GM23338 (cell line): ENCODE measurements around the gene STOX2. TPM values are rescaled to one million over a fixed set of nuclear protein-coding genes. Genes with fewer than 3 reads are reported as not detected.
"Not testable (repeated sequence)": the region's sequence is repeated elsewhere in the genome, so short reads cannot be mapped to it uniquely, and the experiment has no call there.

Source experiments
- ATAC-seq: fragments of 200-7000 bp; cut with Tn5 transposase; 3 replicates; pipeline ENCODE4 v1.9.1; 2020
- DNase-seq: peaks from one replicate; pipeline ENCODE4 v3.0.0-alpha.2; 2015; ENCODE audit warnings: low spot score
- H2AFZ ChIP-seq: fragments of 200-600 bp; sonication (generic); 2 replicates; pipeline ENCODE4 v1.8.0; 2016; ENCODE audit warnings: antibody characterized with exemption, mild to moderate bottlenecking, moderate library complexity
- H3F3A ChIP-seq: fragments of 200-600 bp; sonication (generic); replicated peaks from 2 replicates; pipeline ENCODE4 v1.8.0; 2017; ENCODE audit warnings: antibody characterized with exemption, mixed run types, low read depth
- H3K27ac ChIP-seq: fragments of 200-600 bp; sonication (generic); 2 replicates; pipeline ENCODE4 v1.6.1; 2016; ENCODE audit warnings: low read depth
- H3K27me3 ChIP-seq: fragments of 200-600 bp; sonication (generic); 2 replicates; pipeline ENCODE4 v1.8.0; 2016; ENCODE audit warnings: mild to moderate bottlenecking, mixed run types, moderate library complexity; ENCODE audit not compliant: insufficient read depth
- H3K36me3 ChIP-seq: fragments of 200-600 bp; sonication (generic); 2 replicates; pipeline ENCODE4 v1.8.0; 2016; ENCODE audit warnings: mild to moderate bottlenecking; ENCODE audit not compliant: insufficient read depth
- H3K4me1 ChIP-seq: fragments of 200-600 bp; sonication (generic); 2 replicates; pipeline ENCODE4 v1.8.0; 2016; ENCODE audit warnings: mild to moderate bottlenecking, moderate library complexity; ENCODE audit not compliant: insufficient read depth
- H3K4me2 ChIP-seq: fragments of 200-600 bp; sonication (generic); 2 replicates; pipeline ENCODE4 v1.7.1; 2017; ENCODE audit warnings: mixed run types
- H3K4me3 ChIP-seq: fragments of 200-600 bp; sonication (generic); 2 replicates; pipeline ENCODE4 v1.6.1; 2016; ENCODE audit warnings: mixed run types
- H3K79me2 ChIP-seq: fragments of 200-600 bp; sonication (generic); replicated peaks from 2 replicates; pipeline ENCODE4 v1.8.0; 2017; ENCODE audit warnings: mild to moderate bottlenecking; ENCODE audit not compliant: insufficient read depth
- H3K9me2 ChIP-seq: fragments of 200-600 bp; sonication (generic); 2 replicates; pipeline ENCODE4 v1.8.0; 2017; ENCODE audit not compliant: insufficient read depth
- H4K20me1 ChIP-seq: fragments of 200-600 bp; sonication (generic); replicated peaks from 2 replicates; pipeline ENCODE4 v1.8.0; 2017; ENCODE audit warnings: mild to moderate bottlenecking; ENCODE audit not compliant: insufficient read depth
- H3K27ac Mint-ChIP-seq: 2 replicates; pipeline ENCODE4 v1.8.0; 2020; ENCODE audit warnings: inconsistent platforms, mild to moderate bottlenecking, moderate library complexity, mixed read lengths
- H3K27me3 Mint-ChIP-seq: 3 replicates; pipeline ENCODE4 v1.8.0; 2022; ENCODE audit warnings: low read depth, mild to moderate bottlenecking, moderate library complexity, mixed read lengths, inconsistent platforms; ENCODE audit not compliant: insufficient read depth, poor library complexity
- H3K36me3 Mint-ChIP-seq: 3 replicates; pipeline ENCODE4 v1.8.0; 2021; ENCODE audit warnings: low read depth, mild to moderate bottlenecking, inconsistent platforms, moderate library complexity, mixed read lengths
- H3K4me1 Mint-ChIP-seq: 3 replicates; pipeline ENCODE4 v1.8.0; 2020; ENCODE audit warnings: mild to moderate bottlenecking, inconsistent platforms, mixed read lengths
- H3K4me3 Mint-ChIP-seq: 3 replicates; pipeline ENCODE4 v1.8.0; 2021; ENCODE audit warnings: moderate library complexity, mild to moderate bottlenecking, inconsistent platforms, mixed read lengths
- H3K9me3 Mint-ChIP-seq: 3 replicates; pipeline ENCODE4 v1.8.0; 2020; ENCODE audit warnings: moderate library complexity, mild to moderate bottlenecking, inconsistent platforms, mixed read lengths
- EZH2 ChIP-seq: fragments of 200-600 bp; sonication (generic); IDR thresholded peaks from one replicate; pipeline ENCODE4 v1.8.0; 2017; ENCODE audit warnings: antibody characterized with exemption, mild to moderate bottlenecking, low read depth; ENCODE audit not compliant: unreplicated experiment
- EZH2phosphoT487 ChIP-seq: fragments of 200-600 bp; sonication (generic); IDR thresholded peaks from one replicate; pipeline ENCODE4 v1.8.1; 2018; ENCODE audit warnings: antibody characterized with exemption; ENCODE audit not compliant: unreplicated experiment
- POLR2AphosphoS5 ChIP-seq: IDR thresholded peaks from 2 replicates; pipeline ENCODE4 v1.6.1; 2016; ENCODE audit warnings: antibody characterized with exemption, low read depth
- STAT1 ChIP-seq: IDR thresholded peaks from one replicate; pipeline ENCODE4 v1.6.1; 2016; ENCODE audit warnings: antibody characterized with exemption; ENCODE audit not compliant: unreplicated experiment
- ZNF331 ChIP-seq: fragments of 250-450 bp; sonication (Bioruptor Pico); IDR thresholded peaks from 2 replicates; pipeline ENCODE4 v1.5.0; 2020; ENCODE audit warnings: low read depth, mild to moderate bottlenecking, moderate library complexity
- polyA plus RNA-seq: library from polyadenylated mRNA; unstranded; fragments of >200 nt; fragmentation: Nextera tagmentation; extraction: Ambion mirVana; gene quantifications from 2 replicates; pipeline ENCODE4 v1.2.1, GENCODE V29; 2016
- total RNA-seq: library from RNA; depleted of rRNA; stranded (reverse); fragments of >200 nt; shearing (Covaris generic); gene quantifications from 2 replicates; pipeline ENCODE4 v1.2.3, GENCODE V29; 2014
- TF ChIP-seq, protein P1 (sequence below): IDR thresholded peaks from one replicate; pipeline ENCODE4 v1.6.1; 2018; ENCODE audit warnings: antibody characterized with exemption; ENCODE audit not compliant: unreplicated experiment
- TF ChIP-seq, protein P2 (sequence below), 2 experiments: fragments of 200-600 bp in 1 of 2; sonication (generic) in 1 of 2; conservative IDR thresholded peaks; 2 replicates each; pipeline versions ENCODE4 v1.5.1 to v1.6.1; 2016 to 2017; ENCODE audit warnings: antibody characterized with exemption in 2 of 2, low read depth in 2 of 2, mild to moderate bottlenecking in 2 of 2, moderate library complexity in 1 of 2
- TF ChIP-seq, protein P3 (sequence below): fragments of 250-450 bp; sonication (Bioruptor Pico); IDR thresholded peaks from 2 replicates; pipeline ENCODE4 v1.5.0; 2020; ENCODE audit warnings: mild to moderate bottlenecking, moderate library complexity

STOX2 gene
- total and polyA plus RNA-seq, 2 experiments from 2014 or later = 19.8 to 20.6 TPM

DNA sequence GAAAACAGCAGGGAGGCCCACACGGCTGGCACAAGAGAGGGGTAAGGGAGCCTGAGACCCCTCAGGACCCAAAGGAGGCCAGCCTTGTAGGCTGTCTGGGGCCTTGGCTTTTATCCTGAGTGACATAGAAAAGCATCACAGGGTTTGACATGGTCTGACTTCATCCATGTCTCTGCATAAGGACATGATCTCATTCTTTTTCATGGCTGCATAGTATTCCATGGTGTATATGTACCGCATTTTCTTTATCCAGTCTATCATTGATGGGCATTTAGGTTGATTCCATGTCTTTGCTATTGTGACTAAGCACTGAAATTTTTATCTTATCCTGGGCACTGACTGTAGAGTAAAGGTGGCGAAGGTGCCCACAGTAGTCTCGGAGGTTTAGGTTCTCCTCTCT lies 146.2 kb downstream of the STOX2 start:
- not testable (repeated sequence) for H3K4me1 ChIP-seq, ATAC-seq, H3K4me1 Mint-ChIP-seq, DNase-seq, H3K27ac ChIP-seq, H4K20me1 ChIP-seq, H3K4me2 ChIP-seq, H3F3A ChIP-seq, H3K27ac Mint-ChIP-seq, H3K4me3 Mint-ChIP-seq, H3K27me3 Mint-ChIP-seq, H3K79me2 ChIP-seq, H2AFZ ChIP-seq, H3K36me3 ChIP-seq, H3K27me3 ChIP-seq, H3K36me3 Mint-ChIP-seq, H3K4me3 ChIP-seq, H3K9me2 ChIP-seq
- H3K9me3 Mint-ChIP-seq = peaks cover 21% of the 10 kb centered on the region; the same call in 2 of the 3 replicates

DNA sequence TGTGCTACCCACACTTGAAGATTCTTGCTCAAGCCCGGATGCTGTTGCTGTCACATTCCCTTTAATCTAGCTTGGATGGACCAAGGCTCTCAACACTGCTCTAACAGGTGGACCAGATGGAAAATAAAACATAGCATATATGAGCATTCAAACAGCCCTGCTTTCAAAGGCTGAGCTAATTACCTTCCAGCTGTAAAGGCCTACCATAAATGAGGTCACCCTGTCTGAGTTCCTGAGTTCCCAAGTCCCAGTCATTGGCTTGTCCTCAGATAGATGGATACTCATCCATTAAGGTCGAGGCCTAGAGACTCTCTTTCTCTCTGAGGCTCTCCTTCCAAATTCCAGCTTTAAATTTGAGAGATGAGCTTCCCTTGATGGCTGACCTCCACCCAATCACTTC lies 147.5 kb downstream of the STOX2 start:
- Histone ChIP-seq H3K4me1 (no peaks in the 10 kb centered on the region), H3F3A (no peaks in the 10 kb centered on the region), H3K79me2 (no peaks in the 10 kb centered on the region), H3K4me2 (no peak overlapping the region), H3K4me3 (no peak overlapping the region), H2AFZ (no peak overlapping the region), H3K36me3 (no peaks in the 10 kb centered on the region), H4K20me1 (no peaks in the 10 kb centered on the region), H3K27ac (no peak overlapping the region), H3K9me2 (no peaks in the 10 kb centered on the region), H3K27me3 (no peaks in the 10 kb centered on the region)
- TF ChIP-seq EZH2phosphoT487 (no peak), STAT1 (no peak), EZH2 (no peak), ZNF331 (CRISPR knock-in tag) (no peak), POLR2AphosphoS5 (no peak)
- TF ChIP-seq, protein P1, sequence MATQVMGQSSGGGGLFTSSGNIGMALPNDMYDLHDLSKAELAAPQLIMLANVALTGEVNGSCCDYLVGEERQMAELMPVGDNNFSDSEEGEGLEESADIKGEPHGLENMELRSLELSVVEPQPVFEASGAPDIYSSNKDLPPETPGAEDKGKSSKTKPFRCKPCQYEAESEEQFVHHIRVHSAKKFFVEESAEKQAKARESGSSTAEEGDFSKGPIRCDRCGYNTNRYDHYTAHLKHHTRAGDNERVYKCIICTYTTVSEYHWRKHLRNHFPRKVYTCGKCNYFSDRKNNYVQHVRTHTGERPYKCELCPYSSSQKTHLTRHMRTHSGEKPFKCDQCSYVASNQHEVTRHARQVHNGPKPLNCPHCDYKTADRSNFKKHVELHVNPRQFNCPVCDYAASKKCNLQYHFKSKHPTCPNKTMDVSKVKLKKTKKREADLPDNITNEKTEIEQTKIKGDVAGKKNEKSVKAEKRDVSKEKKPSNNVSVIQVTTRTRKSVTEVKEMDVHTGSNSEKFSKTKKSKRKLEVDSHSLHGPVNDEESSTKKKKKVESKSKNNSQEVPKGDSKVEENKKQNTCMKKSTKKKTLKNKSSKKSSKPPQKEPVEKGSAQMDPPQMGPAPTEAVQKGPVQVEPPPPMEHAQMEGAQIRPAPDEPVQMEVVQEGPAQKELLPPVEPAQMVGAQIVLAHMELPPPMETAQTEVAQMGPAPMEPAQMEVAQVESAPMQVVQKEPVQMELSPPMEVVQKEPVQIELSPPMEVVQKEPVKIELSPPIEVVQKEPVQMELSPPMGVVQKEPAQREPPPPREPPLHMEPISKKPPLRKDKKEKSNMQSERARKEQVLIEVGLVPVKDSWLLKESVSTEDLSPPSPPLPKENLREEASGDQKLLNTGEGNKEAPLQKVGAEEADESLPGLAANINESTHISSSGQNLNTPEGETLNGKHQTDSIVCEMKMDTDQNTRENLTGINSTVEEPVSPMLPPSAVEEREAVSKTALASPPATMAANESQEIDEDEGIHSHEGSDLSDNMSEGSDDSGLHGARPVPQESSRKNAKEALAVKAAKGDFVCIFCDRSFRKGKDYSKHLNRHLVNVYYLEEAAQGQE = no peak
- TF ChIP-seq, protein P2, sequence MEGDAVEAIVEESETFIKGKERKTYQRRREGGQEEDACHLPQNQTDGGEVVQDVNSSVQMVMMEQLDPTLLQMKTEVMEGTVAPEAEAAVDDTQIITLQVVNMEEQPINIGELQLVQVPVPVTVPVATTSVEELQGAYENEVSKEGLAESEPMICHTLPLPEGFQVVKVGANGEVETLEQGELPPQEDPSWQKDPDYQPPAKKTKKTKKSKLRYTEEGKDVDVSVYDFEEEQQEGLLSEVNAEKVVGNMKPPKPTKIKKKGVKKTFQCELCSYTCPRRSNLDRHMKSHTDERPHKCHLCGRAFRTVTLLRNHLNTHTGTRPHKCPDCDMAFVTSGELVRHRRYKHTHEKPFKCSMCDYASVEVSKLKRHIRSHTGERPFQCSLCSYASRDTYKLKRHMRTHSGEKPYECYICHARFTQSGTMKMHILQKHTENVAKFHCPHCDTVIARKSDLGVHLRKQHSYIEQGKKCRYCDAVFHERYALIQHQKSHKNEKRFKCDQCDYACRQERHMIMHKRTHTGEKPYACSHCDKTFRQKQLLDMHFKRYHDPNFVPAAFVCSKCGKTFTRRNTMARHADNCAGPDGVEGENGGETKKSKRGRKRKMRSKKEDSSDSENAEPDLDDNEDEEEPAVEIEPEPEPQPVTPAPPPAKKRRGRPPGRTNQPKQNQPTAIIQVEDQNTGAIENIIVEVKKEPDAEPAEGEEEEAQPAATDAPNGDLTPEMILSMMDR (conservative IDR thresholded peaks at IDR 0.05; ENCODE audit: low read depth in 2 of 2) = no peak
- TF ChIP-seq, protein P3, sequence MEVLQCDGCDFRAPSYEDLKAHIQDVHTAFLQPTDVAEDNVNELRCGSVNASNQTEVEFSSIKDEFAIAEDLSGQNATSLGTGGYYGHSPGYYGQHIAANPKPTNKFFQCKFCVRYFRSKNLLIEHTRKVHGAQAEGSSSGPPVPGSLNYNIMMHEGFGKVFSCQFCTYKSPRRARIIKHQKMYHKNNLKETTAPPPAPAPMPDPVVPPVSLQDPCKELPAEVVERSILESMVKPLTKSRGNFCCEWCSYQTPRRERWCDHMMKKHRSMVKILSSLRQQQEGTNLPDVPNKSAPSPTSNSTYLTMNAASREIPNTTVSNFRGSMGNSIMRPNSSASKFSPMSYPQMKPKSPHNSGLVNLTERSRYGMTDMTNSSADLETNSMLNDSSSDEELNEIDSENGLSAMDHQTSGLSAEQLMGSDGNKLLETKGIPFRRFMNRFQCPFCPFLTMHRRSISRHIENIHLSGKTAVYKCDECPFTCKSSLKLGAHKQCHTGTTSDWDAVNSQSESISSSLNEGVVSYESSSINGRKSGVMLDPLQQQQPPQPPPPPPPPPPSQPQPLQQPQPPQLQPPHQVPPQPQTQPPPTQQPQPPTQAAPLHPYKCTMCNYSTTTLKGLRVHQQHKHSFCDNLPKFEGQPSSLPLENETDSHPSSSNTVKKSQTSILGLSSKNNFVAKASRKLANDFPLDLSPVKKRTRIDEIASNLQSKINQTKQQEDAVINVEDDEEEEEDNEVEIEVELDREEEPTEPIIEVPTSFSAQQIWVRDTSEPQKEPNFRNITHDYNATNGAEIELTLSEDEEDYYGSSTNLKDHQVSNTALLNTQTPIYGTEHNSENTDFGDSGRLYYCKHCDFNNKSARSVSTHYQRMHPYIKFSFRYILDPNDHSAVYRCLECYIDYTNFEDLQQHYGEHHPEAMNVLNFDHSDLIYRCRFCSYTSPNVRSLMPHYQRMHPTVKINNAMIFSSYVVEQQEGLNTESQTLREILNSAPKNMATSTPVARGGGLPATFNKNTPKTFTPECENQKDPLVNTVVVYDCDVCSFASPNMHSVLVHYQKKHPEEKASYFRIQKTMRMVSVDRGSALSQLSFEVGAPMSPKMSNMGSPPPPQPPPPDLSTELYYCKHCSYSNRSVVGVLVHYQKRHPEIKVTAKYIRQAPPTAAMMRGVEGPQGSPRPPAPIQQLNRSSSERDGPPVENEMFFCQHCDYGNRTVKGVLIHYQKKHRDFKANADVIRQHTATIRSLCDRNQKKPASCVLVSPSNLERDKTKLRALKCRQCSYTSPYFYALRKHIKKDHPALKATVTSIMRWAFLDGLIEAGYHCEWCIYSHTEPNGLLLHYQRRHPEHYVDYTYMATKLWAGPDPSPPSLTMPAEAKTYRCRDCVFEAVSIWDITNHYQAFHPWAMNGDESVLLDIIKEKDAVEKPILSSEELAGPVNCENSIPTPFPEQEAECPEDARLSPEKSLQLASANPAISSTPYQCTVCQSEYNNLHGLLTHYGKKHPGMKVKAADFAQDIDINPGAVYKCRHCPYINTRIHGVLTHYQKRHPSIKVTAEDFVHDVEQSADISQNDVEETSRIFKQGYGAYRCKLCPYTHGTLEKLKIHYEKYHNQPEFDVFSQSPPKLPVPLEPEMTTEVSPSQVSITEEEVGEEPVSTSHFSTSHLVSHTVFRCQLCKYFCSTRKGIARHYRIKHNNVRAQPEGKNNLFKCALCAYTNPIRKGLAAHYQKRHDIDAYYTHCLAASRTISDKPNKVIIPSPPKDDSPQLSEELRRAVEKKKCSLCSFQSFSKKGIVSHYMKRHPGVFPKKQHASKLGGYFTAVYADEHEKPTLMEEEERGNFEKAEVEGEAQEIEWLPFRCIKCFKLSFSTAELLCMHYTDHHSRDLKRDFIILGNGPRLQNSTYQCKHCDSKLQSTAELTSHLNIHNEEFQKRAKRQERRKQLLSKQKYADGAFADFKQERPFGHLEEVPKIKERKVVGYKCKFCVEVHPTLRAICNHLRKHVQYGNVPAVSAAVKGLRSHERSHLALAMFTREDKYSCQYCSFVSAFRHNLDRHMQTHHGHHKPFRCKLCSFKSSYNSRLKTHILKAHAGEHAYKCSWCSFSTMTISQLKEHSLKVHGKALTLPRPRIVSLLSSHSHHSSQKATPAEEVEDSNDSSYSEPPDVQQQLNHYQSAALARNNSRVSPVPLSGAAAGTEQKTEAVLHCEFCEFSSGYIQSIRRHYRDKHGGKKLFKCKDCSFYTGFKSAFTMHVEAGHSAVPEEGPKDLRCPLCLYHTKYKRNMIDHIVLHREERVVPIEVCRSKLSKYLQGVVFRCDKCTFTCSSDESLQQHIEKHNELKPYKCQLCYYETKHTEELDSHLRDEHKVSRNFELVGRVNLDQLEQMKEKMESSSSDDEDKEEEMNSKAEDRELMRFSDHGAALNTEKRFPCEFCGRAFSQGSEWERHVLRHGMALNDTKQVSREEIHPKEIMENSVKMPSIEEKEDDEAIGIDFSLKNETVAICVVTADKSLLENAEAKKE (CRISPR knock-in tag) = no peak
- no peaks in the 10 kb centered on the region for H3K27me3 Mint-ChIP-seq
- H3K4me3 Mint-ChIP-seq = no peak overlapping the region
- peaks cover 10% of the 10 kb centered on the region; the same call in 1 of the 3 replicates for H3K9me3 Mint-ChIP-seq
- ATAC-seq (no peak), DNase-seq (no peak)
- no peak overlapping the region for H3K27ac Mint-ChIP-seq
- H3K36me3 Mint-ChIP-seq = no peaks in the 10 kb centered on the region; the same call in 2 of the 3 replicates
- peaks cover 11% of the 10 kb centered on the region for H3K4me1 Mint-ChIP-seq
